HUES48 (cell line): ENCODE measurements around the gene TTC28.

Experiments used
- H3K27ac ChIP-seq: one replicate; pipeline ENCODE4 v1.7.0; 2013; ENCODE audit warnings: low read depth, low read length, inconsistent platforms
- H3K27me3 ChIP-seq: 2 replicates; pipeline ENCODE4 v1.6.1; 2013; ENCODE audit warnings: mild to moderate bottlenecking, low read length; ENCODE audit not compliant: control insufficient read depth, insufficient read depth
- H3K36me3 ChIP-seq: 2 replicates; pipeline ENCODE4 v1.6.1; 2013; ENCODE audit warnings: low read length; ENCODE audit not compliant: control insufficient read depth, insufficient read depth
- H3K4me1 ChIP-seq: 2 replicates; pipeline ENCODE4 v1.6.1; 2013; ENCODE audit warnings: mild to moderate bottlenecking, low read length; ENCODE audit not compliant: control insufficient read depth, insufficient read depth
- H3K4me3 ChIP-seq: 2 replicates; pipeline ENCODE4 v1.5.1; 2013; ENCODE audit warnings: mild to moderate bottlenecking, low read depth, low read length
- H3K9ac ChIP-seq: 2 replicates; pipeline ENCODE4 v1.6.1; 2013; ENCODE audit warnings: mild to moderate bottlenecking, low read depth, low read length, moderate library complexity
- H3K9me3 ChIP-seq: 2 replicates; pipeline ENCODE4 v1.6.1; 2013; ENCODE audit warnings: low read length; ENCODE audit not compliant: control insufficient read depth, insufficient read depth

Gene TTC28

GRCh38 chr22:28244757-28245156 lies 434.9 kb downstream of the TTC28 start:
- Histone ChIP-seq H3K9me3 (no peaks in the 10 kb centered on the region), H3K4me3 (no peak overlapping the region), H3K27ac (no peak overlapping the region), H3K4me1 (peaks cover 31% of the 10 kb centered on the region), H3K9ac (no peak overlapping the region), H3K36me3 (no peaks in the 10 kb centered on the region), H3K27me3 (peaks cover 52% of the 10 kb centered on the region)

GRCh38 chr22:28243539-28243938 lies 436.1 kb downstream of the TTC28 start:
- H3K27ac ChIP-seq = no peak overlapping the region
- no peak overlapping the region for H3K4me3 ChIP-seq
- H3K4me1 ChIP-seq = peaks cover 30% of the 10 kb centered on the region

GRCh38 chr22:28241656-28242290 lies 437.9 kb downstream of the TTC28 start:
- H3K27ac ChIP-seq = no peak overlapping the region

More at GRCh38 chr22:28243539-28243938, 436.1 kb downstream of the TTC28 start:
- peaks cover 40% of the 10 kb centered on the region for H3K27me3 ChIP-seq
- H3K36me3 ChIP-seq = no peaks in the 10 kb centered on the region
- H3K9ac ChIP-seq = no peak overlapping the region
- H3K9me3 ChIP-seq = no peaks in the 10 kb centered on the region

GRCh38 chr22:28239941-28240340 lies 439.7 kb downstream of the TTC28 start:
- Histone ChIP-seq H3K27ac (no peak overlapping the region), H3K4me1 (peaks cover 4% of the 10 kb centered on the region; the same call in 1 of the 2 replicates), H3K27me3 (peaks cover 4% of the 10 kb centered on the region), H3K9me3 (no peaks in the 10 kb centered on the region), H3K36me3 (no peaks in the 10 kb centered on the region), H3K4me3 (no peak overlapping the region), H3K9ac (no peak overlapping the region)

More at GRCh38 chr22:28241656-28242290, 437.9 kb downstream of the TTC28 start:
- no peak overlapping the region for H3K9ac ChIP-seq
- H3K36me3 ChIP-seq = no peaks in the 10 kb centered on the region
- peaks cover 22% of the 10 kb centered on the region for H3K27me3 ChIP-seq
- H3K9me3 ChIP-seq = no peaks in the 10 kb centered on the region
- H3K4me3 ChIP-seq = no peak overlapping the region
- peaks cover 14% of the 10 kb centered on the region; the same call in 1 of the 2 replicates for H3K4me1 ChIP-seq

GRCh38 chr22:28237783-28238182 lies 441.9 kb downstream of the TTC28 start:
- Histone ChIP-seq H3K9me3 (no peaks in the 10 kb centered on the region), H3K4me1 (peaks cover 4% of the 10 kb centered on the region; the same call in 1 of the 2 replicates), H3K27me3 (no peaks in the 10 kb centered on the region; the same call in 1 of the 2 replicates), H3K27ac (no peak overlapping the region), H3K9ac (no peak overlapping the region), H3K4me3 (no peak overlapping the region), H3K36me3 (no peaks in the 10 kb centered on the region)

- no peaks in the 10 kb centered on the region; the same call in 1 of the 2 replicates for H3K27me3 ChIP-seq
- no peaks in the 10 kb centered on the region for H3K9me3 ChIP-seq
- peaks cover 9% of the 10 kb centered on the region for H3K4me1 ChIP-seq
- no peaks in the 10 kb centered on the region for H3K36me3 ChIP-seq
- H3K27ac ChIP-seq = no peak overlapping the region
- no peak overlapping the region for H3K4me3 ChIP-seq
- no peak overlapping the region for H3K9ac ChIP-seq
Measured at GRCh38 chr22:28237112-28237511, 442.5 kb downstream of the TTC28 start.

- peaks cover 14% of the 10 kb centered on the region for H3K4me1 ChIP-seq
- H3K36me3 ChIP-seq = no peaks in the 10 kb centered on the region
- no peaks in the 10 kb centered on the region; the same call in 1 of the 2 replicates for H3K27me3 ChIP-seq
- no peak overlapping the region for H3K4me3 ChIP-seq
- H3K27ac ChIP-seq = peak overlapping the region; percentile 42
- H3K9me3 ChIP-seq = no peaks in the 10 kb centered on the region
- H3K9ac ChIP-seq = no peak overlapping the region
Measured at GRCh38 chr22:28232204-28232603, 447.4 kb downstream of the TTC28 start.

- Histone ChIP-seq H3K36me3 (no peaks in the 10 kb centered on the region), H3K9ac (no peak overlapping the region), H3K27me3 (no peaks in the 10 kb centered on the region; the same call in 1 of the 2 replicates), H3K4me1 (peaks cover 14% of the 10 kb centered on the region), H3K9me3 (no peaks in the 10 kb centered on the region), H3K4me3 (no peak overlapping the region), H3K27ac (peak overlapping the region; percentile 42)
Measured at GRCh38 chr22:28231441-28231840, 448.2 kb downstream of the TTC28 start.

- H3K27ac ChIP-seq = no peak overlapping the region
Measured at GRCh38 chr22:28230671-28231070, 449.0 kb downstream of the TTC28 start.

GRCh38 chr22:28229566-28230485 lies 449.8 kb downstream of the TTC28 start:
- Histone ChIP-seq H3K27me3 (no peaks in the 10 kb centered on the region), H3K9ac (no peak overlapping the region), H3K4me1 (peaks cover 14% of the 10 kb centered on the region), H3K9me3 (no peaks in the 10 kb centered on the region), H3K36me3 (no peaks in the 10 kb centered on the region), H3K4me3 (no peak overlapping the region), H3K27ac (no peak overlapping the region)

More at GRCh38 chr22:28230671-28231070, 449.0 kb downstream of the TTC28 start:
- Histone ChIP-seq H3K27me3 (no peaks in the 10 kb centered on the region), H3K4me1 (peaks cover 14% of the 10 kb centered on the region), H3K36me3 (no peaks in the 10 kb centered on the region), H3K9ac (no peak overlapping the region), H3K9me3 (no peaks in the 10 kb centered on the region), H3K4me3 (no peak overlapping the region)

- H3K9me3 ChIP-seq = no peaks in the 10 kb centered on the region
- no peak overlapping the region for H3K4me3 ChIP-seq
- no peak overlapping the region for H3K9ac ChIP-seq
- no peaks in the 10 kb centered on the region for H3K36me3 ChIP-seq
- H3K27me3 ChIP-seq = no peaks in the 10 kb centered on the region
- no peak overlapping the region for H3K27ac ChIP-seq
- no peaks in the 10 kb centered on the region for H3K4me1 ChIP-seq
Measured at GRCh38 chr22:28223826-28224225, 455.8 kb downstream of the TTC28 start.
